MM.1S (cell line): ENCODE measurements around the gene SNX5.

Experiments used
- DNase-seq: peaks from one replicate; pipeline ENCODE4 v3.0.0-alpha.2; 2015
- H2AFZ ChIP-seq: fragments of 300-600 bp; sonication (generic); 2 replicates; pipeline ENCODE4 v1.6.0; 2016; ENCODE audit warnings: antibody characterized with exemption, low read length
- H3F3A ChIP-seq: fragments of 300-600 bp; sonication (generic); 2 replicates; pipeline ENCODE4 v1.6.1; 2016; ENCODE audit warnings: mild to moderate bottlenecking, antibody characterized with exemption, low read length, moderate library complexity, mixed read lengths; ENCODE audit not compliant: insufficient read depth
- H3K27ac ChIP-seq: fragments of 300-600 bp; sonication (generic); 2 replicates; pipeline ENCODE4 v1.5.1; 2016; ENCODE audit warnings: mild to moderate bottlenecking, low read length
- H3K27me3 ChIP-seq: fragments of 300-600 bp; sonication (generic); replicated peaks from 2 replicates; pipeline ENCODE4 v1.6.0; 2016; ENCODE audit warnings: low read length; ENCODE audit not compliant: insufficient read depth
- H3K36me3 ChIP-seq: fragments of 300-600 bp; sonication (generic); replicated peaks from 2 replicates; pipeline ENCODE4 v1.6.1; 2016; ENCODE audit warnings: mild to moderate bottlenecking, low read length, mixed read lengths; ENCODE audit not compliant: insufficient read depth
- H3K4me1 ChIP-seq: fragments of 300-600 bp; sonication (generic); 2 replicates; pipeline ENCODE4 v1.6.1; 2016; ENCODE audit warnings: low read length, mixed read lengths
- H3K4me2 ChIP-seq: fragments of 300-600 bp; sonication (generic); 2 replicates; pipeline ENCODE4 v1.6.0; 2016; ENCODE audit warnings: low read depth, low read length
- H3K4me3 ChIP-seq: fragments of 300-600 bp; sonication (generic); 2 replicates; pipeline ENCODE4 v1.5.1; 2016; ENCODE audit warnings: low read length, mixed read lengths
- H3K79me2 ChIP-seq: fragments of 300-600 bp; sonication (generic); 2 replicates; pipeline ENCODE4 v1.6.1; 2016; ENCODE audit warnings: mixed run types, low read length, mixed read lengths
- H3K9ac ChIP-seq: fragments of 300-600 bp; sonication (generic); 2 replicates; pipeline ENCODE4 v1.6.1; 2016; ENCODE audit warnings: low read length, mixed read lengths
- H3K9me2 ChIP-seq: fragments of 300-600 bp; sonication (generic); replicated peaks from 2 replicates; pipeline ENCODE4 v1.6.1; 2016; ENCODE audit warnings: mild to moderate bottlenecking, low read length, mixed read lengths; ENCODE audit not compliant: insufficient read depth
- H3K9me3 ChIP-seq: fragments of 300-600 bp; sonication (generic); replicated peaks from 2 replicates; pipeline ENCODE4 v1.6.1; 2016; ENCODE audit warnings: mild to moderate bottlenecking, low read length, mixed read lengths; ENCODE audit not compliant: insufficient read depth
- H4K20me1 ChIP-seq: fragments of 300-600 bp; sonication (generic); 2 replicates; pipeline ENCODE4 v1.6.1; 2016; ENCODE audit warnings: mild to moderate bottlenecking, low read length, moderate library complexity, mixed read lengths; ENCODE audit not compliant: insufficient read depth
- CTCF ChIP-seq: fragments of 300-600 bp; sonication (generic); IDR thresholded peaks from 2 replicates; pipeline ENCODE4 v1.5.1; 2016; ENCODE audit warnings: antibody characterized with exemption, low read length, mixed read lengths
- EZH2 ChIP-seq: fragments of 300-600 bp; sonication (generic); optimal IDR thresholded peaks from 2 replicates; pipeline ENCODE3; 2017; ENCODE audit warnings: low read depth, mild to moderate bottlenecking, antibody characterized with exemption, low read length, mixed read lengths
- EZH2phosphoT487 ChIP-seq: fragments of 300-600 bp; sonication (generic); IDR thresholded peaks from 2 replicates; pipeline ENCODE4 v1.6.1; 2018; ENCODE audit warnings: antibody characterized with exemption, low read length

Gene SNX5

GRCh38 chr20:17946572-17947473 lies 21.8 kb downstream of the SNX5 start:
- TF ChIP-seq CTCF (no peak), EZH2phosphoT487 (no peak), EZH2 (no peak)
- H3K27ac ChIP-seq, result no peak overlapping the region
- H3K4me2 ChIP-seq, result no peak overlapping the region
- H3K4me1 ChIP-seq, result peaks cover 60% of the 10 kb centered on the region
- no peaks in the 10 kb centered on the region for H3K9me3 ChIP-seq
- H3K4me3 ChIP-seq, result no peak overlapping the region
- H3K9me2 ChIP-seq, result no peaks in the 10 kb centered on the region
- peaks cover 11% of the 10 kb centered on the region; the same call in 1 of the 2 replicates for H4K20me1 ChIP-seq
- H3K36me3 ChIP-seq, result peaks cover 52% of the 10 kb centered on the region
- DNase-seq, result no peak
- H3K27me3 ChIP-seq, result no peaks in the 10 kb centered on the region
- H3K9ac ChIP-seq, result no peak overlapping the region
- no peak overlapping the region for H2AFZ ChIP-seq
- H3F3A ChIP-seq, result peaks cover 67% of the 10 kb centered on the region
- H3K79me2 ChIP-seq, result peaks cover 70% of the 10 kb centered on the region

- no peak for TF ChIP-seq EZH2phosphoT487
- TF ChIP-seq EZH2, result no peak
- TF ChIP-seq CTCF, result no peak
- H3K9ac ChIP-seq, result no peak overlapping the region
- no peak overlapping the region for H3K27ac ChIP-seq
Measured at GRCh38 chr20:17946040-17946439, 22.6 kb downstream of the SNX5 start.

GRCh38 chr20:17944854-17945474 lies 23.6 kb downstream of the SNX5 start:
- H3K4me1 ChIP-seq, result peaks cover 60% of the 10 kb centered on the region
- H3F3A ChIP-seq, result peaks cover 74% of the 10 kb centered on the region
- H4K20me1 ChIP-seq, result peaks cover 10% of the 10 kb centered on the region; the same call in 1 of the 2 replicates
- peaks cover 51% of the 10 kb centered on the region for H3K79me2 ChIP-seq
- H3K27me3 ChIP-seq, result no peaks in the 10 kb centered on the region
- peaks cover 40% of the 10 kb centered on the region for H3K36me3 ChIP-seq
- H3K4me3 ChIP-seq, result no peak overlapping the region
- TF ChIP-seq EZH2phosphoT487 (no peak), EZH2 (no peak), CTCF (no peak)
- no peak overlapping the region for H3K9ac ChIP-seq
- H3K9me2 ChIP-seq, result no peaks in the 10 kb centered on the region
- no peak overlapping the region for H3K27ac ChIP-seq
- no peaks in the 10 kb centered on the region for H3K9me3 ChIP-seq
- H3K4me2 ChIP-seq, result no peak overlapping the region
- H2AFZ ChIP-seq, result no peak overlapping the region
- DNase-seq, result no peak

More at GRCh38 chr20:17946040-17946439, 22.6 kb downstream of the SNX5 start:
- H3K4me3 ChIP-seq, result no peak overlapping the region
- H3K9me3 ChIP-seq, result no peaks in the 10 kb centered on the region
- peaks cover 62% of the 10 kb centered on the region for H3K79me2 ChIP-seq
- peaks cover 74% of the 10 kb centered on the region for H3F3A ChIP-seq
- peaks cover 11% of the 10 kb centered on the region; the same call in 1 of the 2 replicates for H4K20me1 ChIP-seq
- no peak overlapping the region for H3K4me2 ChIP-seq
- H3K36me3 ChIP-seq, result peaks cover 49% of the 10 kb centered on the region
- DNase-seq, result no peak
- no peaks in the 10 kb centered on the region for H3K9me2 ChIP-seq
- no peaks in the 10 kb centered on the region for H3K27me3 ChIP-seq
- peaks cover 60% of the 10 kb centered on the region for H3K4me1 ChIP-seq
- no peak overlapping the region for H2AFZ ChIP-seq
